SU-DHL-6 (cell line): ENCODE results near the gene RNF31.

ENCODE experiments used
- H2AFZ ChIP-seq: fragments of 200-600 bp; sonication (generic); 2 replicates; pipeline ENCODE4 v1.6.1; 2014; ENCODE audit warnings: low read depth, mild to moderate bottlenecking, moderate library complexity, mixed read lengths, antibody characterized with exemption, low read length; ENCODE audit not compliant: severe bottlenecking
- H3F3A ChIP-seq: fragments of 200-600 bp; shearing (Covaris generic); 2 replicates; pipeline ENCODE4 v1.6.0; 2016; ENCODE audit warnings: antibody characterized with exemption, mild to moderate bottlenecking; ENCODE audit not compliant: insufficient read depth
- H3K27ac ChIP-seq: fragments of 200-600 bp; sonication (generic); 2 replicates; pipeline ENCODE4 v1.5.1; 2016; ENCODE audit warnings: low read depth, mild to moderate bottlenecking, low read length, moderate library complexity, mixed read lengths
- H3K27me3 ChIP-seq: fragments of 200-600 bp; sonication (generic), shearing (Covaris generic); 2 replicates; pipeline ENCODE4 v1.6.0; 2014; ENCODE audit warnings: mild to moderate bottlenecking, low read length
- H3K36me3 ChIP-seq: fragments of 200-600 bp; sonication (generic); 2 replicates; pipeline ENCODE4 v1.6.1; 2014; ENCODE audit warnings: mild to moderate bottlenecking, low read length, mixed read lengths
- H3K4me2 ChIP-seq: fragments of 300-600, 200-600 bp; shearing (Covaris generic), sonication (generic); 2 replicates; pipeline ENCODE4 v1.6.0; 2014; ENCODE audit warnings: low read length, low read depth, mild to moderate bottlenecking; ENCODE audit not compliant: poor library complexity, severe bottlenecking
- H3K4me3 ChIP-seq: fragments of 200-600 bp; sonication (generic); 2 replicates; pipeline ENCODE4 v1.5.1; 2014; ENCODE audit warnings: antibody characterized with exemption, low read length, mild to moderate bottlenecking, mixed read lengths; ENCODE audit not compliant: insufficient read depth, poor library complexity, severe bottlenecking
- H3K79me2 ChIP-seq: fragments of 200-600 bp; sonication (generic); 2 replicates; pipeline ENCODE4 v1.6.1; 2014; ENCODE audit warnings: mild to moderate bottlenecking, low read length, moderate library complexity; ENCODE audit not compliant: insufficient read depth
- H3K9ac ChIP-seq: fragments of 200-600 bp; sonication (generic); 2 replicates; pipeline ENCODE4 v1.7.0; 2014; ENCODE audit warnings: mild to moderate bottlenecking, low read length
- H3K9me2 ChIP-seq: fragments of 200-600 bp; sonication (generic); replicated peaks from 2 replicates; pipeline ENCODE4 v1.6.1; 2014; ENCODE audit warnings: low read length; ENCODE audit not compliant: insufficient read depth
- H3K9me3 ChIP-seq: fragments of 200-600 bp; sonication (generic); 2 replicates; pipeline ENCODE4 v1.6.1; 2014; ENCODE audit warnings: low read length, mixed read lengths; ENCODE audit not compliant: insufficient read depth
- H4K20me1 ChIP-seq: fragments of 200-600 bp; sonication (generic); 2 replicates; pipeline ENCODE4 v1.6.1; 2014; ENCODE audit warnings: low read depth, mild to moderate bottlenecking, antibody characterized with exemption, low read length, moderate library complexity, mixed read lengths
- CTCF ChIP-seq: fragments of 200-600 bp; sonication (generic); IDR thresholded peaks from one replicate; pipeline ENCODE4 v1.5.1; 2017; ENCODE audit warnings: antibody characterized with exemption, mild to moderate bottlenecking, low read length, moderate library complexity; ENCODE audit not compliant: insufficient read depth, poor library complexity, severe bottlenecking
- EZH2phosphoT487 ChIP-seq: fragments of 200-600 bp; sonication (generic), shearing (Covaris generic); conservative IDR thresholded peaks from 2 replicates; pipeline ENCODE4 v1.6.1; 2018; ENCODE audit warnings: mild to moderate bottlenecking, antibody characterized with exemption, low read length, moderate library complexity, mixed read lengths

Gene RNF31

GRCh38 chr14:24160850-24161804 is 13.8 kb downstream of the RNF31 start, which contains the start of gene IRF9:
Gene IRF9 (plus strand): TSS chr14:24161265. CDS start chr14:24162145, 880 bp downstream.
- Histone ChIP-seq H3K9me3 (no peaks in the 10 kb centered on the region), H3K9me2 (no peaks in the 10 kb centered on the region), H2AFZ (no peak within 1 kb of the TSS), H3K27me3 (no peaks in the 10 kb centered on the region), H3K79me2 (peaks cover 10% of the 10 kb centered on the region; the same call in 1 of the 2 replicates), H3K27ac (peak within 1 kb of the TSS; percentile 80), H3K9ac (peak within 1 kb of the TSS; percentile 74), H4K20me1 (no peaks in the 10 kb centered on the region), H3F3A (0 out of 2 replicates have a peak, but pooled peaks cover 3% of the 10 kb centered on the region), H3K36me3 (no peaks in the 10 kb centered on the region), H3K4me3 (peak within 1 kb of the TSS; percentile 58), H3K4me2 (peak within 1 kb of the TSS; percentile 97)
- TF ChIP-seq EZH2phosphoT487 (no peak), CTCF (peak; percentile 90)

GRCh38 chr14:24162093-24162492 is 14.8 kb downstream of the RNF31 start:
- no peaks in the 10 kb centered on the region for H3K27me3 ChIP-seq
- H3K4me3 ChIP-seq = peak overlapping the region; percentile 58
- H2AFZ ChIP-seq = no peak overlapping the region
- H3K9me3 ChIP-seq = no peaks in the 10 kb centered on the region
- H3K9ac ChIP-seq = peak overlapping the region; percentile 74
- H3K9me2 ChIP-seq = no peaks in the 10 kb centered on the region
- TF ChIP-seq CTCF (no peak), EZH2phosphoT487 (no peak)
- H3F3A ChIP-seq = 0 out of 2 replicates have a peak, but pooled peaks cover 3% of the 10 kb centered on the region
- H3K4me2 ChIP-seq = peak overlapping the region; percentile 97
- H4K20me1 ChIP-seq = no peaks in the 10 kb centered on the region
- H3K27ac ChIP-seq = peak overlapping the region; percentile 80
- H3K36me3 ChIP-seq = no peaks in the 10 kb centered on the region
- peaks cover 10% of the 10 kb centered on the region; the same call in 1 of the 2 replicates for H3K79me2 ChIP-seq

- Histone ChIP-seq H3K4me3 (no peak overlapping the region), H3K27me3 (no peaks in the 10 kb centered on the region), H3K9me2 (no peaks in the 10 kb centered on the region), H3K79me2 (peaks cover 10% of the 10 kb centered on the region; the same call in 1 of the 2 replicates), H3K9me3 (no peaks in the 10 kb centered on the region), H4K20me1 (no peaks in the 10 kb centered on the region), H3K36me3 (no peaks in the 10 kb centered on the region), H2AFZ (no peak overlapping the region), H3K27ac (no peak overlapping the region), H3K9ac (no peak overlapping the region), H3K4me2 (no peak overlapping the region), H3F3A (0 out of 2 replicates have a peak, but pooled peaks cover 3% of the 10 kb centered on the region)
- TF ChIP-seq EZH2phosphoT487 (no peak), CTCF (no peak)
Measured at GRCh38 chr14:24164518-24164991, 17.3 kb downstream of the RNF31 start.
